GM21528 (cell line): Measurements from ENCODE around the gene S100A7A.
"Not testable (repeated sequence)": the region's sequence is repeated elsewhere in the genome, so short reads cannot be mapped to it uniquely, and the experiment has no call there.

Source experiments
- ATAC-seq: cut with Tn5 transposase; IDR thresholded peaks from one replicate; pipeline ENCODE4 v1.9.1; 2021; ENCODE audit warnings: mild to moderate bottlenecking, moderate library complexity; ENCODE audit not compliant: unreplicated experiment, low FRiP score

S100A7A gene

DNA sequence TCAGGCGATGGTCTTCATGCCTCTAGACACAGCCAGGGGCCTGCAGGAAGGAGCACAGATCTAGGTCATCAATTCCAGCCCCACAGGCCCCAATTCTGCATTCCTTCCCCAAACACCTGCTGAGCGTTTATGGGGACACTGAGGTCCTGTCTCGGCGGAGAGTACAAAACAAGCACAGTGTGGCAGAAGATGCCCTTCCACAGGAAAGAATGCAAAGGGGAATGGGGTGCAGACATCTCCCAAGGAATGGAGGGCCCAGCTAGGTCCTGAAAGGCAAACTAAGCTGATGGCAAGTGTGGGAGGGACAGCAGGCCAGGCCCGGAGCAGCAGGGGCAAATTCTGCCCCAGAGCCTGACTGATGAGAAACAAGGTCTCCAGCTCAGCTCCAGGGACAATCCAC, 21.9 kb upstream of the S100A7A start:
- ATAC-seq: no peak

DNA sequence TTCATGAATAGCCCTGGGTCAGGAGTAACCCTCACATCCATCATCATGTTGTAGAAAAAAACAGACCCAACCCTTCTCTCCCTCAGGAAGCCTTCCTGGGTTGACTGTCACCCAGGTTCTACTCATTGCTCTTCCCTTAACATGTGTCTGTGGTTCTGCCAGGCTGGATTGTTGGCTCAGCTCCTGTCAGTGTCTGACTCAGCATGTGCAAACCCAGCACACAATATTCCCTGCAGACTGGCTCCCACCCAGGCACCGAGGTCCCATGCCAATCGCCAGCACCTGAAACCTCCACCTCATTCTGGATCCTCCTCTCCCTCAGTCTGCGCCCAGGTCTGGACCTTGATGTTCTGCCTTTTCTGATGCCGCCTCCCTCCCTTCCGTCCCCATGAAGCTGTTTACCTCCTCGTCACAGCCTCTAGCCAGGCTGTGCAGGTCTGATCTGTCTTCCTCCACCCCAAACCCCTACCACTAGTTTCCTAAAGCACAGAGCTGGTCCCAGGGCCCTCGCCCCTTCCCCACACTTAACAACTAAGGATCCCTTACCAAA, 21.1 kb upstream of the S100A7A start:
- no peak for ATAC-seq

DNA sequence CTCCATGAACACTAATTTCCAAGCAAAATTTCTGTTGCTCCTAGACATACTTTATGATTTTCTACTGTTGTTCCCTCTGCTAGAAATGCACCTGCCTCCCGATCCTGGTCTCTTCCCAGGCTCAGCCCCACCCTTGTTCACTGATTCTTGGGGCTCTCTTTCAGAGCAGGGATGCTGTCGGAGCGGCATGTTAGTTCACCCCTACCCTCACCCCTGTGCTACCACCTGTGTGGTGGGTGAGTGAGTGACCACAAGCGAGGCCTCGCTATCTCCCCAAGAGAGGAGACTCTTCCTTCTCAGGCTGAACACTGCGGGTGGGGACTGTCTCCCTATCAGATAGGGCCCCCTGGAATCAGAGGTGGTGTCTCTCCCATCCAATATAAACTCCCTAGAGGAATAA, 20.5 kb upstream of the S100A7A start:
- ATAC-seq: no peak

DNA sequence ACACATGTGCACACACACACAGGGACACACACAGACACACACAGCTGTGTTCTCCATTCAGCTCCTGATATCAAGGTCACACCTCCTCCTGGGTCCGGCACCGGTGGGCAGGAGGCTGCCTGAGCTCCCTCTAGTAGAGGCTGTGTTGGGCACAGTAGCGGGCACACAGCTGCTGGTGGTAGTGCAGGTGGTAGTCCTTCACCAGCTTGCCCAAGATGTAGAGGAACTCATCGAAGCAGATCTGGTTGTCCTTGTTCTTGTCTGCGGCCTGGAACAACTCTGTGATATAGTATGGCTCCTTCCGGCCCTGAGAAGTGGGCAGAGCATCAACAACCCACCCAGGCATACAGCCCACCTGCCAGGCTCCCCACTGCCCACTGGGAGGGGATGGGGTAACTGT, 19.9 kb upstream of the S100A7A start:
- no peak for ATAC-seq

DNA sequence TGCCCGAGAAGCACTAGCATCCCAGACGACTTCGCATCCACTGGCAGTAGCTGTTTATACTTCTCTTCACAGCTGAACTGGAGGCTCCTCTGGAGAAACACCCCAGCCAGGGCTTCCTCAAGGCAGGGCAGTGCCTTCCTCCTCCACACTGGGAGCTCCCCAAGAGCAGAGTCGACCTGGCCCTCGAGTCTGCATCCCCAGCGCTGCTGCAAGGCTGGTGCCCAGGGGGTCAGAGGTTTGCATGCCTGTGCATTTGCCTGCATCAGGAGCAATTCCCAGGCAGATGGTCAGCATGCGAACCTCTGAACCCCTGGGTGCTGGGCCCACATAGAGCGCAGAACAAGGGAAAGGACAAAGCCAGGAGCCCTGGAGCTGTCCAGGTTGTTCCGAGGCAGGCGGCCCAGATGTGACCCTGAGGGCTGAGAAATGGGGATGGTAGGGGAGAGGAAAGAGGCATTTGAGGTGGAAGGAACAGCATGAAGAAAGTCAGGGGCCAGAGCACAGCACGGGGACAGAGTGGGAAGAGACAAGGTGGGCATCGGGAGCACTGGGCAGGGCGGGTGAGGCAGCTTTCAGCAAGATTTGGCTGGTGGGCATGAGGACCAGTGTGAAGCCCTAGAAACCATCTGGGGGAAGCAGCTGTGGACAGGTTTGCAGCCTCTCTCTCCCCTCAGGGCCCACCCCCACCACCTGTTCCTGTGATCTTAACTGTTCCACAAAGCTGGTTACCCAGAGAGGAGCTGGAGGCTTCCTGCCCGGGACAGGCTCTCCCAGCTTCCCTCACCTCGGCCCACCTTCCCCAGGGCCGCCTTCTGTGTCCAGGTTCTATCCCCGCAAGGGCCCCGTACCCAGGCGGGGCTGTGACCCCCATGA, 19.0 kb upstream of the S100A7A start:
- ATAC-seq: no peak

DNA sequence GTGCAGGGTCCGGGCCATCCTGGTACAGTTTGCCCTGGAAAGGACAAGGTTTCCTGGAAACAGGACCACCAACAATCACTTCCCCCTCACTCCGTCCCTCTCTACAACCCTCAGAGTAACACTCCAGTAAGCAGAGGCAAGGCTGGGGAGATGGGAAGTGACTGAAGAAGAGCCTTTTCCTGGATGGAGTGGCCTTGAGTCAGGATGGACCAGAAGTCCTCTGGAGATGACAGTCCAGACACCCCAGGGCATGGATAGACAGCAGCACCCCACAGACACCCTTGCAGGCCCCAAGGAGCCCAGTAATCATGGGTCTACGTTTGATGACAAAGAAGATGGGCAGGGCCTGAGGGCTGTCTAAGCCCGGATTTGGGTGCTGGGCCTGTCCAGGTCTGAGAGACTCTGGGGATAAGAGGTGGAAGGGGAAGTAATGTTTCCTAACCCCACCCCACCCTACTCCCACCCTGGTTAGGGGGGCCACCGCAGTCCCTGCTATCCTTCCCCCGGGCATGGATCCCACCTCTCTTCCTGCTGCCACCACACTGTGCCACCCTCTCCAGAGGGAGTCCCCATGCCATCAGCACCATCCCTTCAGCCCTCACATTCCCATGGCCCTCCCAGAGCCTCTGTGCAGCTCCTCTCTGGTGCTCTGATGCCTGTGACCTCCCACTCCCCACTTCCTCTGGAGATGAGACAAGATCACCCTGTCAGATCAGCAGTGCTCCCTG, 18.2 kb upstream of the S100A7A start:
- ATAC-seq: no peak

DNA sequence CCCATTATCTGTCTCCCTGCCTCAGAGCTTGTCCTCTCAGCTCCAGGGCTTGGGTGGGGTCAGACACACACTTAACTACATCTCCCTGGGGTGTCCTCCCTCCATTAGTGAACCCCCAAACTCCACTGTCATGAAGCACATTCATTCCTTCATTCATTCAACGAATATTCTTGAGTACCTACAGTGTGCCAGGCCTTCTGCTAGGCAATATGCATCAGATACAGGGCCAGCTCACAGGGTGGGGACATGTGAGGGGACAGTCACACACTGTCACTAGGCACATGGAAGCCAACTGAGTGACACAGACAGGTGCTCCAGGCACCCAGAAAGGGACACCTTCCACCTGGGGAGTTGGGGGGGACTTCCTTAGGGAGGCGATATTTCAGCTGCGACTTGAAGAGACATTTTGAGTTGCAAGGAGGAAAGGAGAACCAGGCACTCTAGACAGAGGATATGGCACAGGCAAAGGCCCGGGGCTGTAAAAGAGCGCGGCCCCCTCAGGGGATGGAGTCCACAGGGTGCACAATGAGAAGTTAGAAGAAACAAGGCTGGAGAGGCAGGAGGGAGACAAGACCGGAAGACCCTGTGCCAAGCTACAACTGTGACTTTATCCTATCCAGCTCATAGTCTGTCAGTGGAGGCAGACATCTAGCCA, 16.8 kb upstream of the S100A7A start:
- ATAC-seq: no peak

DNA sequence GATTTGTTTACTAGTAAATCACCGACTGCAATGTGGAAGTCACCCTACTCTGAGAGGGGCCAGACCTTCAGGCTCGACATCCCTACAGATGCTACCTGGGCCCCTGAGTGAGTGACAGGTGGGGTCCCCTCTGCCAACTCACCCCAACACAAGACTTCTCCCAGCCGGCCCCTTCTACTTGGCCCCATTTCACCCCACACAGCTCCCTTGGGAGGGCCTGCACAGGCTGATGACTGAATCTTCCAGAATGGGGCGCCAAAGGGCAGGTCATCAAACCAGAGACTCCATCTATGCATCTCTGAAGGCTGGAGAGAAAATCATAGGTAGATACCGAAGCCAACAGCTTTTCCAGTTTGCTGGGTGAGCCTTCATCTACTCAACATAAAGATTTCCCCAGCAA, 16.1 kb upstream of the S100A7A start:
- ATAC-seq: no peak

DNA sequence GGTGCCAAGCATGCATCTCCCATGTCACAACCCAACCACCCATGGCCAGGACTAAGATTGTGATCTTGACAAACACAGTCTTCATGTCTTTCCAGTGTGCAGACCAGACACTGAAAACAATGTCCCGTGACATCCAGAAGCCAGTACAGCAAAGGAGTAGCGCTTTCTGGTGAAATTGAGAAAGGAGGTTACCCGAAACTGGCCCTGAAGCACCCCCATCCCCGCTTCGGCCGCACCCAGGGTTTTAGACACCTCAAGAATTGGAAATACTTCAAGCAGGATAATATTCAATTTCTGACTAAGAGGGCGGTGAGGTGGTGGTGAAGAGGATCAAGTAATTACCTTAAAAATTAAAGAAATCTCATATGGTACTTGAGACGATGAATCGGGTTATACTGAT, 14.9 kb upstream of the S100A7A start:
- no peak for ATAC-seq

DNA sequence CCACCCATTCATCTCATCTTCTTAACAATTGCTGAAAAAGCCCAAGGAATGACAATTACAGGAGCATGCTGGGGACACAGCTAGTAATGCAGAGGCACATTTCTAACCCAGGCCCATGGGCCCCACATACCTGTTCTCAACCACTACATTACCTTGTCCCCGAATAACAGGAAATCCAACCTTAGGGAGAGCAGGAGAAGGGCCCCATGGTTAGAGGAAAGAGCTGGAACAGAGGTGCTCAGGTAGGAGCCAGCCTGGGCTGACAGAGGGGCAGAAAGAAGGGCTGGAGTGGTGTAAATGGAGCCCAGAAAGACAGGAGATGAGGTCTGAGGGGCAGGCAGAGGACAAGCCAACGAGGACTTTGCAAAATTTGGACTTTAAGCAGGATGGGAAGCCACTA, 14.1 kb upstream of the S100A7A start:
- no peak for ATAC-seq

DNA sequence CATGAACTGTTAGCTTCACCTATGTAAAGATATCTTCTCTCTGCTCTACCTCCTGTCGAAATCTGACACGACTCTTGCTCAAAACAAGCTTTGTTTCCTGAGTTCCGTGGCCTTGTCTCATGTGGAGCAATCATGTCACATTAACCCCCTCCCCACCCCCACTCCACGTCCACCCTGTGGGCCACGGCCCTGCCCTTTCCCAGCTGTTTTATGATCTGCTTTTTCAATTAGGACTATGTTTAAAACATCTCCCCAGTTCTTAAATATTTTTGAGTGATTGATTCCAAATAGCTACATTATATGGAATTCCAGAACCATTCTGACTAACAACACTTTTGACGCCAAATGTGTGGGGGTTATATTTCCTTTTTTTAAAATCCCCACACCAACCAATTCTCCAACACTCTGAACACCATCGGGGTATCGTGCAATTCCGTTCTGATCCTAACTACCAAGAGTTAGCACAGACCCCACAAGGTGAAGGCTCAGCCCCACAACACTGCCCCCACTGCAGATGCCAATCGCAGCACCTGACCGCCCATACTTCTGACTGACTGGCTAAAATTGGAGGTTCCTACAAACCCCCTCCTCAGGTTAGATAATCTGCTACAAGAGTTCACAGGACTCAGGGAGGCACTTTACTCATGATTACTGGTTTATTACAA, 12.8 kb upstream of the S100A7A start:
- no peak for ATAC-seq

DNA sequence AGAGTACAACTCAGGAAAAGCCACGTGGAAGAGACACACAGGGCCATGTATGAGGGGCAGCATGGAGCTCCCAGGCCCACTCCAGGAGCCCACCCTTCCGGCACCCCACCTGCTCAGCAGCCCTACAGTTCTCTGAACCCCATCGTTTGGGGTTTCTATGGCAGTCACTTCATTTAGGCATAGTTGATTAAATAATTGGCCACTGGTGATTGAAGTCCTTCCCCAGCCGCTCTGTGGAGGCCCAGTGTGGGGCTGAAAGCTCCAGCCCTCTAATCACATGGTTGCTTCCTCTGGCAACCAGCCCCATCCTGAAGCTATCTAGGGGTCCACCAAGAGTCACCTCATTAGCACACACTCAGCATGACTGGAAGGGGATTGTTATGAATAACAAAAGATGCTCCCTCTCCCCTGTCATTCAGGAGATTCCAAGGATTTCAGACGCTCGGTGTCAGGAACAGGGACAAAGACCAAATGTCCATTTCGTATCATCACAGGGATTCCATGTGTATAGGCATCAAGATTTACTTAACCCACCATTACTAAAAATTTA, 12.2 kb upstream of the S100A7A start:
- ATAC-seq: no peak

DNA sequence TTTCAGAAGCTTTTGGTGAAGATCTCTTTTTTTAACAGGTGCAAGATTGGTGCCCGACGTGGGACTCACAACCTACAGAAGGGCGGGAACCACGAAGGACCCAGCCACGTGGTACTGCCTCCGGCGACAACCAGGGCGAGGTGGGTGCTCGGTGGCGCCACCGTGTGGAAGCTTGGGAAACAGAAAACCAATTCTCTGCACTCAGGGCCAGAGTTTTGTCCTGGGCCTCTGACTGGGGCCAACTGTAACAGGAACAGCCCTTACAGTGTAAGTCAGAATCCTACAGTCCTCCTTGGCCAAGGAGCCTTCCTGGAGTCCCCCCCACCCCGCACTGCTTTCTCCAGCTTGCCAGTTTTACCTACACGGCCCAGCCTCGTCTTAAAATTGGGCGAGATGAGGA, 11.6 kb upstream of the S100A7A start:
- ATAC-seq: no peak

DNA sequence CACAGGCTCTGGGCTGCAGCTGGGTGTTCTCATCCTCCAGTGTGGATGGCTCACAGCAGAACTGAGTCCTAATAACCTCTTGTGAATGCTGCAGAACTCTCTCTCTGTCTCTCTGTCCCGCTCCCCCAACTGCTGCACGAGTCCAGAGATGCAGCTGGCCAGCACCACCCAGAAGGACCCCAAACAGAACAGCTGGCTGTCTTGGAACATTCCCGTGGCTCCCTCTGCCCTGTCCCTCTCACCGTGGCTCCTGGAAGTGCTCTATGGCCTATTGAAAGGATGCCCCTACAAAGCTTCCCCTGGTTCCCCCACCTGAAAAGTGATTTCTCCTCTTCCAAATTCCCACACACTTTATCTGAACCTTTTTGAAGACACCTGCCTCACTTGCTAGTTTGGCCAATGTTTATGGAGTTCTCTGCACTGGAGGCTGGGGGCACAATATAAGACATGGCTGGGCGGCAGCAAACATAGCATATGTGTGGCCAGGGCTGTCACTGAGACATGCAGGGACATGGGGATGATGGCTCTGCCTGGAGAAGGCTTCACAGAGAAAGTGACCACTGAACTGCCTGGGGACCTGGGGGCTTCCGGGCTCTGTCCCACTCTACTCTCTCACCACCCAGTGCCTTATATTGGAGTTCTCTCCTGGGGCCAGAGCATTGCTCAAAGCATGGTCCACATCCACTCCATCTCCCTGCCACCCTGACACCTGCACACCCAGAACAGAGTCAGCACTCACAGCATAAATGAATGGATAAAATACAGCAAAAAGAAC, 10.3 kb upstream of the S100A7A start:
- ATAC-seq: not testable (repeated sequence)

DNA sequence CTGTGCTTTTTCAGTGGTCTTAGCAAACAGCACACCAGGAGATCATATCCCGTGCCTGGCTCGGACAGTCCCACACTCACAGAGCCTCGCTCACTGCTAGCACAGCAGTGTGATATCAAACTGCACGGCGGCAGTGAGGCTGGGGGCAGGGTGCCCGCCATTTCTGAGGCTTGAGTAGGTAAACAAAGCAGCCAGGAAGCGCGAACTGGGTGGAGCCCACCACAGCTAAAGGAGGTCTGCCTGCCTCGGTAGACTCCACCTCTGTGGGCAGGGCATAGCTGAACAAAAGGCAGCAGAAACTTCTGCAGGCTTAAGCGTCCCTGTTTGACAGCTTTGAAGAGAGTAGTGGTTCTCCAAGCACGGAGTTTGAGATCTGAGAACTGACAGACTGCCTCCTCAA, 9.0 kb upstream of the S100A7A start:
- ATAC-seq: not testable (repeated sequence)

DNA sequence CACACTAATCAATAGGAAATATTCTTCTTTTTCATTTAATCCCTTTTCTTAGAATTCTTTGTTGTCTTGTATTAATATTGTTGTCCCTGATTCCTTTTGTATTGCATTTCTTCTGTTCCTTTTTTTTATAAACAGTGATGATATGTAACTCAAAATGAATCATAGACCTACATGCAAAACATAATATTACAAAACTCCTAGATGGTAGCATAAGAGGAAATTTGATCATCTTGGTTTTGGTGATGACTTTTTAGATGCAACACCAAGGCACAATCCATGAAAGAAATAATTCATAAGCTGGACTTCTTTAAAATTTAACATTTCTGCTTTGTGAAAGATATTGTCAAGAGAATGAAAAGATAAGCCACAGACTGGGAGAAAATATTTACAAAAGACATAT, 2.4 kb upstream of the S100A7A start:
- not testable (repeated sequence) for ATAC-seq

DNA sequence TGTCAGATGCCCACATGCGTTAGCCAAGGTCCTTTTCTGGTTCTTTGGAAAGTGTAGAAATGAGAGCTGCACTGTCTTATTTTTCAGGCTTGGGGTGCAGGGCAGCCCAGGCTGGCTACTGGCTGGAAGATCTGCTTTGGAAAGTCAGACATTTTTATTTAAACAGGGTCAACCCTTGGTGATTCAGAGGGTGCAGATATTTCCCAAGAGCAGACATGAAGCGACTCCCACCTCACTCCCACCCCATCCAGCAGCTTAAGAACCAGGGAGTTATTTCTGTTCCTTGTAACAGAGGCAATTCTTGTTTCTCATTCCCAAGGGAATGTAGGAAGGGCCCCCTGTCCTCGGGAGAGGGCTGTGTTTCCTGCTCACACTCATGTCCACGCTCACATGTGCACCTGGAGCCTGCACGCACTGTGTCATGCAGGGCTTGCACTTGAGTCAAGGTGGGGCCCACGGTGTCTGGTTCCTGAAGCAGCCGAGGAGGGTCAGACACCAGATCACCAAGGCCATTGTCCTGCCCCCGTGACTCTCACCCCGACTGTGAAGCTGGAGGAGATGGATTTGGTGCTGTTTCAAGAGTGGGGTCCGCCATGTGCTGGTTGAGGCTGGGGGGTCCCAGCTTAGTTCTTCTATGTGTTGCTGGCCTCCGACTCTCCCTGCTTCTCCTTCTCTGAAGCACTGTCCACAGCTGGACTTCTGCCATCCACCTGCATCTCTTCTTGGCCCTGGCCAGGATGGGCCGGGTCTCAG, 992 bp downstream of the S100A7A start:
- ATAC-seq: no peak

DNA sequence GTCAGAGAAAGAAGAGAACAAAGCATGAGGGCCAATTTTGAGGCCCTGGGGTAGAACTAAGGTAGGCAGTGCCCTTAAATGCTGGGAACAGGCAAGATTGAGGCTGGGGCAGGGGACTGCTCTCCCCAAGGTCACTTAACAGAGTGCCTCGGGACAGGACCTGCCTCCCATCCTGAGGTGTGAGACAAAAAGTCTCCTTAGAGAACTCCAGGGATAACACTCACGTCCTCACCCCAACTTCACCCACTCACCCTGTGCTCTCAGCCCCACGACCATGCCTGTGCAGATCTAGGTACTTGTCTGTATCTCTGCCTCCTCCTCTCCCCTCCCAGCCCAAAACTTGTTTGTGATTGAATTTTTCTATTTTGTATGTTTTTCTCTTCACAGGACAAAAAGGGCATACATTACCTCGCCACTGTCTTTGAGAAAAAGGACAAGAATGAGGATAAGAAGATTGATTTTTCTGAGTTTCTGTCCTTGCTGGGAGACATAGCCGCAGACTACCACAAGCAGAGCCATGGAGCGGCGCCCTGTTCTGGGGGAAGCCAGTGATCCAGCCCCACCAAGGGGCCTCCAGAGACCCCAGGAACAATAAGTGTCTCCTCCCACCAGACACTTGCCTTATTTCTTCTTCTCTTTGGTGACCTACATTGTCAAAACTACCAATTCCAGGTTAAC, 2.6 kb downstream of the S100A7A start:
- ATAC-seq: not testable (repeated sequence)
